ENCODE results near the gene KNG1. TPM values are rescaled to one million over a fixed set of nuclear protein-coding genes. Genes with fewer than 3 reads are reported as not detected.
"Not testable (repeated sequence)": the region's sequence is repeated elsewhere in the genome, so short reads cannot be mapped to it uniquely, and the experiment has no call there.

The KNG1 gene
- total RNA-seq, 2 donors from 2014 or later: not detected

DNA sequence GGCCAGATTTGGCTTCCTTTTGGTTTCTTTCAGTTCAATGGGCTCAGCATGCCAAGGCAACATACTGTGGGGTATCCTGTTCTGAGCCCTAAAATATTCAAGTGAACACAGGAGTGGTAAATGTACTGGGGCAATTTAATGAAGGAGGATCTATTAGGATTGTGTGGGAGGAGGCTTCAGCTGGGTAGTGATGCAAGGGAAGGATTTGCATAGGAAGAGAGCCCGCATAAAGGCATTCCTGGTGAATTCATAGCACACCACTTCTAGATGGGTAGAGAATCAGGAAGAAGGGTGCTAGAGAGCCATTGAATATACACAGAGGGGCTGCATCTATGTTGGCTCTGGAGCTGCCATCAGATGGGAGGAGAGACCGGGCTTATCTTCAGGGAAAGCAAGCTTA is 20.6 kb upstream of the KNG1 start:
- H3K27me3 ChIP-seq: no peaks in the 10 kb centered on the region
- 85 to 90% methylated on average over 2 of the region's 2 CpGs for WGBS, 2 donors

DNA sequence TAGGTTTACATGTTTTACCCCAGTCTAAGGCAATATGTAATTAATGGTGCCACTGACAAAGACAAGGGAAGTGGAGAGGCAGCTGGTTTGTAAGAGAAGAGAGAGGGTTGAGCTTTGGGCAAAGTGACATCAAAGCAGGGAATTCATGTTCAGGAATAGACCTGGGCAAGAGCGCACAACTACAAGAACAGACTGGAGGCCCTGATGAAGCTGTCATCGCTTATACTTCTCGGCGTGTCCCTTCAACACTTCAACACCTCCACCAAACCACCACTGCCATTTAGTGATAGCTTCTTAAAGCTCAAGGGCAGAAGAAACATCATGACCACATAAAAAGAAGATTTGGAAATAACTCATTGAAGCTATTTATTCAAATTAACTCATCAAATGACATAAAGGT is 19.6 kb upstream of the KNG1 start:
- no peak for ATAC-seq
- H3K36me3 ChIP-seq (replicated peaks in 1 of 2; ENCODE audit: insufficient read depth in 1 of 2, low read depth in 2 of 2): no peaks in the 10 kb centered on the region
- no peaks in the 10 kb centered on the region for H3K27me3 ChIP-seq
- no peaks in the 10 kb centered on the region for H3K9me3 ChIP-seq
- 81 to 93% methylated on average over 4 of the region's 4 CpGs for WGBS, 2 donors
- no peak overlapping the region for H3K4me3 ChIP-seq
- no peaks in the 10 kb centered on the region for H3K4me1 ChIP-seq
- H3K27ac ChIP-seq: no peak overlapping the region
- TF ChIP-seq POLR2A (IDR thresholded peaks at IDR 0.05): no peak
- TF ChIP-seq, protein P1, sequence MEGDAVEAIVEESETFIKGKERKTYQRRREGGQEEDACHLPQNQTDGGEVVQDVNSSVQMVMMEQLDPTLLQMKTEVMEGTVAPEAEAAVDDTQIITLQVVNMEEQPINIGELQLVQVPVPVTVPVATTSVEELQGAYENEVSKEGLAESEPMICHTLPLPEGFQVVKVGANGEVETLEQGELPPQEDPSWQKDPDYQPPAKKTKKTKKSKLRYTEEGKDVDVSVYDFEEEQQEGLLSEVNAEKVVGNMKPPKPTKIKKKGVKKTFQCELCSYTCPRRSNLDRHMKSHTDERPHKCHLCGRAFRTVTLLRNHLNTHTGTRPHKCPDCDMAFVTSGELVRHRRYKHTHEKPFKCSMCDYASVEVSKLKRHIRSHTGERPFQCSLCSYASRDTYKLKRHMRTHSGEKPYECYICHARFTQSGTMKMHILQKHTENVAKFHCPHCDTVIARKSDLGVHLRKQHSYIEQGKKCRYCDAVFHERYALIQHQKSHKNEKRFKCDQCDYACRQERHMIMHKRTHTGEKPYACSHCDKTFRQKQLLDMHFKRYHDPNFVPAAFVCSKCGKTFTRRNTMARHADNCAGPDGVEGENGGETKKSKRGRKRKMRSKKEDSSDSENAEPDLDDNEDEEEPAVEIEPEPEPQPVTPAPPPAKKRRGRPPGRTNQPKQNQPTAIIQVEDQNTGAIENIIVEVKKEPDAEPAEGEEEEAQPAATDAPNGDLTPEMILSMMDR (IDR thresholded peaks at IDR 0.05): no peak
- intact Hi-C loops (cut with DNase I): no loop called here
- DNase-seq: no peak

More for the DNA sequence above, 20.6 kb upstream of the KNG1 start:
- no peaks in the 10 kb centered on the region for H3K4me1 ChIP-seq
- H3K36me3 ChIP-seq (replicated peaks in 1 of 2; ENCODE audit: insufficient read depth in 1 of 2, low read depth in 2 of 2): no peaks in the 10 kb centered on the region
- intact Hi-C loops (cut with DNase I): no loop called here
- no peak overlapping the region for H3K4me3 ChIP-seq
- H3K9me3 ChIP-seq: no peaks in the 10 kb centered on the region
- H3K27ac ChIP-seq: no peak overlapping the region
- DNase-seq (no peak), ATAC-seq (no peak)
- TF ChIP-seq, protein P1 (IDR thresholded peaks at IDR 0.05): no peak
- TF ChIP-seq POLR2A (IDR thresholded peaks at IDR 0.05): no peak

DNA sequence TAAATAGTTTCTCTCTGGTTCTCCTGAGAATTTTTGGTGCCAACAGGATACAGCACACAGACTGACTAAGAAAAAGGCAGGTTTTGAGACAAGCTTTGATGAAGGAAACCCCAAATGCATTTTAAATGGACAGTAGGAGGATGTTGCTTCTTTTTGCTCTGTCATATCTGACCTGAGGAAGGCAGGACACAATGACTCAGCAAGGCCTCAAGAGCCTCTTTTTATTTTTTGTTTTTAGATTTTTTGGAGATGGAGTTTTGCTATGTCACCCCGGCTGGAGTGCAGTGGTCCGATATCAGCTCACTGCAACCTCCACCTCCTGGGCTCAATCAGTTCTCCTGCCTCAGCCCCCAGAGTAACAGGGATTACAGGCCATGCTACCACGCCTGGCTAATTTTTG is 16.9 kb upstream of the KNG1 start:
- WGBS, 2 donors: 89 to 90% methylated on average over 3 of the region's 3 CpGs
- no peak overlapping the region for H3K27ac ChIP-seq
- ATAC-seq (no peak), DNase-seq (no peak)
- no peaks in the 10 kb centered on the region for H3K4me1 ChIP-seq
- H3K27me3 ChIP-seq: peaks cover 0 to 3% of the 10 kb centered on the region in 2 donors
- intact Hi-C loops (cut with DNase I): no loop called here
- H3K36me3 ChIP-seq (replicated peaks in 1 of 2; ENCODE audit: insufficient read depth in 1 of 2, low read depth in 2 of 2): no peaks in the 10 kb centered on the region
- no peaks in the 10 kb centered on the region for H3K9me3 ChIP-seq
- TF ChIP-seq POLR2A (IDR thresholded peaks at IDR 0.05): no peak
- TF ChIP-seq, protein P1 (IDR thresholded peaks at IDR 0.05): no peak
- H3K4me3 ChIP-seq: no peak overlapping the region

DNA sequence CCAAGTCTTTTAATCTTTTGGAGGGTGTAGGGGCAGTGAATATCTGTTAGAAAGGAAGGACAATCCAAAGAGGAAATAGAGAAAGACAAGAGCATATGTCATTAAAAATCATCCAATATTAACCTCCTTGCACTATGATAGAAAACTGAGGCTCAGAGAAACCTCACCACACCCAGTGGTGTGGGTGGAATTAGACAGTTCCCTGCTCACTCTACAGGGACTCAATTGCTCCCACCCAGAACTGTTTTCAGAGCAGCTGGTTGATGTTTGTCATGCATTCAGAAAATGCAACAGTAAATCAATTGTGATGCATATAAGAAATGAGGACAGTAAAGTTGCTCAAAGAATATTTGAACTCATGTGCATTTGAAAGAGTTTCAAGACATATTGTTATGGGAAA is 14.7 kb upstream of the KNG1 start:
- H3K27ac ChIP-seq; intact Hi-C loops (cut with DNase I); H3K4me1 ChIP-seq; H3K9me3 ChIP-seq; ATAC-seq; H3K4me3 ChIP-seq; H3K36me3 ChIP-seq (replicated peaks in 1 of 2; ENCODE audit: insufficient read depth in 1 of 2, low read depth in 2 of 2); DNase-seq; H3K27me3 ChIP-seq: not testable (repeated sequence)

DNA sequence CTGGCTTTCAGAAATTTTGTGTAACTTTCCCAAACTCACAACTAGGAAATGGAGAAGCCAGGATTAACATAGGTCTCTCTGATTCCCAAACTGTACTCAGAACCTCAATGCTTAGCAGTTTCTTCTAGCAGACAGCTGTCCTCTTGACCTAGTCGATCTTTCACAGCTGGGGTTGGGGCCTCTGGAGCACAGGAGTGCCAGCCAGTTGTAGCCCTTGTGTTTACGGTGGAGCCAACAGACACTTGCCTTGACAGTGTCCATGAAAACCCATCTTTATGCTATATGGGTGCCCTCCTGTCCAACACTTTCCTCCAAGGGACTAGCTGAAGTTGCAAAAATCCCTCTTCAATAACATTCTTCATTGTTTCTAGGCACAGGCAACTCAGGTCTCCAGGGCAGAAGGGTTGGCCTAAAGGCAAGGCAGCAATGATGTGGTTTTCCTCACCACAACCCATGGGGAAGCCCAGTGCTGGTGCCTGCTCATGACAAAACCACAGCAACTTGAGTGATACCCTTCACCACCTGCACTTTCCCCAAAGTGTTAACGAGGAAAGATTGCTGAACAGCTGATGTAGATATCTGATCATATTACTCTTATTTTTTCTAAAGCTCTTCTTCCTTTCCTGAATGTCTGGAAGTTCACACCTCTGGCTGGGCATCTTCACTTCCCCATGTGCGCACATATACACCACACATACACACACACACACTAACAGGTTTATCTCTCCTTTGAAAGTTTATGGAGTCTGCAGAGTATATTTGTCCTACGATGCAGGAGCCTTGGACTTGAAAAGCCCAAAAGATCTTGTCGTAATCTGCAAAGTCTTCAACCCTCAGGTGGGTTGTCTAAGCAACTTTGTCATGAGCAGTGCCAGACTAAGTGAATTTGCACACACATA is 11.0 kb upstream of the KNG1 start:
- 48 to 70% methylated on average over 6 of the region's 6 CpGs for WGBS, 2 donors
- no peaks in the 10 kb centered on the region for H3K9me3 ChIP-seq
- intact Hi-C loops (cut with DNase I): no loop called here
- H3K4me1 ChIP-seq: no peaks in the 10 kb centered on the region
- DNase-seq: no peak
- H3K27me3 ChIP-seq: peaks cover 0 to 3% of the 10 kb centered on the region in 2 donors
- H3K27ac ChIP-seq: no peak overlapping the region
- no peak overlapping the region for H3K4me3 ChIP-seq
- no peaks in the 10 kb centered on the region for H3K36me3 ChIP-seq (replicated peaks in 1 of 2; ENCODE audit: insufficient read depth in 1 of 2, low read depth in 2 of 2)
- no peak for ATAC-seq
- no peak for TF ChIP-seq POLR2A (IDR thresholded peaks at IDR 0.05)
- TF ChIP-seq, protein P1 (IDR thresholded peaks at IDR 0.05): no peak
